Stomach smooth muscle (tissue), 2 donors: Measurements from ENCODE around the gene CHIT1.
A peak's percentile ranks its signal among the peaks of the same experiment; 100 is the strongest.

ENCODE experiments used
- H3K27ac ChIP-seq: one replicate; pipeline ENCODE4 v1.7.0; 2013; ENCODE audit warnings: mild to moderate bottlenecking, low read length, inconsistent platforms
- H3K27me3 ChIP-seq, 2 donors: one replicate each; pipeline ENCODE4 v1.7.0; 2013; ENCODE audit warnings: low read length in 2 of 2; ENCODE audit not compliant: insufficient read depth in 2 of 2, control insufficient read depth in 1 of 2
- H3K36me3 ChIP-seq, 2 donors: one replicate each; pipeline ENCODE4 v1.7.0; 2013; ENCODE audit warnings: low read length in 2 of 2; ENCODE audit not compliant: control insufficient read depth in 2 of 2, insufficient read depth in 2 of 2
- H3K4me1 ChIP-seq: one replicate; pipeline ENCODE4 v1.7.0; 2013; ENCODE audit warnings: low read length; ENCODE audit not compliant: control insufficient read depth, insufficient read depth
- H3K4me3 ChIP-seq, 2 donors: one replicate each; pipeline ENCODE4 v1.7.0; 2013; ENCODE audit warnings: low read length in 2 of 2
- H3K9ac ChIP-seq, 2 donors: one replicate each; pipeline ENCODE4 v1.7.0; 2013; ENCODE audit warnings: low read length in 2 of 2, mild to moderate bottlenecking in 1 of 2
- H3K9me3 ChIP-seq, 2 donors: one replicate each; pipeline ENCODE4 v1.7.0; 2013; ENCODE audit warnings: low read length in 2 of 2; ENCODE audit not compliant: control insufficient read depth in 2 of 2
- donor health status: healthy.
- donor health status: Pancreatic carcinoma.

Gene CHIT1

DNA sequence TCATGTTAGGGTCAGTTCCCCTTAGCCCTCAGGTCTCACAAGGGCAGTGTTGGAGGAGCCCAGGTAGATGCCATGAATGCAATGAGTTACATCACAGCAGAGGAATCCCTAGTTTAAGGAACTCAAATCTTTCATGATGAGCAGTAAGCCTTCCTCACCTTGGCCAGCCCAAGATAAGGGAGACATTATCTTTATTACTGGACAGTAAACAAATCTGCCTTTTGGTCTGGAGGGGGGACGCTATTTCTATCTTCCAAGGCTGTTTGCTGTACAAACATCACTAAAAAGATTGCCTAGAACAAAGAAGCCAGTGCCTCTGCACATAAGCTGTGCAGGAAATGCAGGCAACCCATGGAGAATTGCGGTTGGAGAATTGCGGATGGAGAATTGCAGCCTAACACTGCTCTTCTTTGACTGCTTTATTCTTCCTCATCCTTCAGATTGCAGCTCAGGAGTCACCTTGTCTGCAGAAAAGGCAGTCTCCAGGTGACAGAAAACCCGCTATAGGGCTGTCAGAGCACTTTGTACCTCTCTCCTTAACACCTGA, 40.7 kb downstream of the CHIT1 start:
- no peak overlapping the region for H3K27ac ChIP-seq
- H3K4me3 ChIP-seq, result no peak overlapping the region
- H3K36me3 ChIP-seq, result no peaks in the 10 kb centered on the region
- H3K9ac ChIP-seq, result no peak overlapping the region
- H3K9me3 ChIP-seq, result no peaks in the 10 kb centered on the region
- no peaks in the 10 kb centered on the region for H3K27me3 ChIP-seq
- no peaks in the 10 kb centered on the region for H3K4me1 ChIP-seq

DNA sequence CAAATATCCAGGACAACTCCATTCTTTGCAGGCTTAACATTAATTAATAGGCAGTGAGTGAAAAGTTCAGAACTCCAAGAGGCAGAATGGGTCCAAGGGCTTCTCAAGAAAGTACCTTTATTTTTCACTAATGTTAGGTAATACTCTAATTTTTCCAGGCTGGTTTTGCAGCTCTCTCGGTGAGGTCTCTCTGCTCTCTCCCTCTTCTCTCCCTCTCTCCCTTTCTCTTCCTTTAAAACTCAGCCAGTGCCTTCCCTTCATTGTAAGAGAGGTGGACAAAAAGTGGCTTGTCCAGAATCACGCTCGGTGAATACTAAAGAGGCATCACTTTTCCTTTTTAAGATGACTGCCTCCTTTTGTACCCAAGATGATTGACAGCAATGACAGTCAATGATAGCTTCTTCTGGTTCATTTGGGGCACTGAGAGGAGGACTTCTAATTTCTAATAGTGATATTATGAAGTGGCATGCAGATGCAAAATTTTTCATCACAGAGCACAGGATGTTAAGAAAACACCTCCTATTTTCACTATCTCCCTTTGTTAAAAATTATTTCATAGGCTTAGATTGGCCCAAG, 41.7 kb downstream of the CHIT1 start:
- no peaks in the 10 kb centered on the region for H3K27me3 ChIP-seq
- peak overlapping the region in 1 of 2 donors; percentile 29 for H3K9ac ChIP-seq
- H3K27ac ChIP-seq, result no peak overlapping the region
- no peak overlapping the region for H3K4me3 ChIP-seq
- no peaks in the 10 kb centered on the region for H3K36me3 ChIP-seq
- no peaks in the 10 kb centered on the region for H3K4me1 ChIP-seq
- H3K9me3 ChIP-seq, result no peaks in the 10 kb centered on the region

DNA sequence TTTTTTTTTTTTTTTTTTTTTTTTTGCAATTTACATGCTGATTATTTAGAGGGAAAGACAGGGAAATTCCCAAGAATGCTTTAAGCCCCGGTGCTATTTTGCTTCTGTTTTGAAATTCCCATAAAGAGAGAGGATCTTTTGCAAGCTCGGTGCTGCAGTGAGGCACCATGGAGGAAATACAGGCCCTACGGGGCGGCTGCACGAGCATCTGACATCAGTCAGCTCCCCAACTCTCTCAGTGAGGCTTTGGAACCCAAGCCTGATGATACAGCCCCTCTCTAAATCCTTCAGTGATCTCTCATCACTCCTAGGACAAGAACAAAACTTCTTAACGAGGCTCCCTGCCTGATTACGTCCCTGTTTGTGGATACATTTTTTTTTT, 42.2 kb downstream of the CHIT1 start:
- Histone ChIP-seq H3K9me3 (no peaks in the 10 kb centered on the region), H3K27ac (no peak overlapping the region), H3K4me3 (no peak overlapping the region), H3K9ac (peak overlapping the region in 1 of 2 donors; percentile 29), H3K36me3 (no peaks in the 10 kb centered on the region), H3K4me1 (no peaks in the 10 kb centered on the region), H3K27me3 (no peaks in the 10 kb centered on the region)

DNA sequence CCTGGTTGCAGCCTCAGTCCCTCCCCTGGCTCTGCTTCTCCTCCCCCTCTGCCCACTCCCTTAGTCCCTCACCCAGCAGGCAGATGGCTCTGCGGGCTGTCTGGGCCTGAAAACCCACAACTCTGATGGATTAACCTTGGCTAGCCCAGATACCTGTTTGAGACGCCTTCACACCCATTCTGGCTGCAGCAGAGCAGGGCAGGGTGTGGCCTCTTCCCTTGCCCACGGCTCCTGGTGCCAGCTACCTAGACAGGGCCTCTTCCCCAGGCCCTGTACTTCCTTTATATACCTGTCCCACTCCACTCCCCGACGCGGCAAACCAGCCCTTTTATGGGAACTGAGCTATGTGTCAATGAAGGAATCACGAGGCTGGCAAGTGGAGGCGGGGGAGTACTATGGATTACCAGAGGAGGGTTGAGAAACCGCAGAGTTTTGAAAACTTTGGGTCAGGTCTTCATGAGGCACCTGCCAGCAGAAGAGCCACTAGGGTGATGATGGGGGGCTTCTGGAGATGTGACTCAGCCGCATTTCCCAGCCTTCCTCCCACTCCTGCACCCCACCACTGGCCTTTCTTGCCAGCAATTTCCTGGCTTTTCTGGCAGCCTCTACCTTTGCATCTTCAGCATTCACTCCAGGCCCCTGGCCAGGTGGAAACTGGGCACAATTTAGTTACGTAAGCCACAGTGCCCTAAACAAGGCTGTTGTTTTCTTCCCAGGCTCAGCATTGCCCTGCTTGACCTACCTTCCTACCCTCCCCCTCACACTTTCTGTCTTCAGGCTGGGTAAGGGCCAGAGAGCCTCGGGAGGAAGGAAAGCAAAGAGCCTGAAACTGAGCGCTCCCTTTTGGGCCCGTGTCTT, 42.8 kb downstream of the CHIT1 start, which contains the start of gene CHI3L1:
TSS of gene CHI3L1 (minus strand) at position 259 of the 858 bp plus-strand sequence. CDS start at position 178, 81 bp downstream.
- H3K9me3 ChIP-seq, result no peaks in the 10 kb centered on the region
- no peak within 1 kb of the TSS for H3K27ac ChIP-seq
- H3K36me3 ChIP-seq, result no peaks in the 10 kb centered on the region
- H3K27me3 ChIP-seq, result no peaks in the 10 kb centered on the region
- no peak within 1 kb of the TSS for H3K4me3 ChIP-seq
- H3K9ac ChIP-seq, result peak within 1 kb of the TSS in 1 of 2 donors; percentile 29
- no peaks in the 10 kb centered on the region for H3K4me1 ChIP-seq

DNA sequence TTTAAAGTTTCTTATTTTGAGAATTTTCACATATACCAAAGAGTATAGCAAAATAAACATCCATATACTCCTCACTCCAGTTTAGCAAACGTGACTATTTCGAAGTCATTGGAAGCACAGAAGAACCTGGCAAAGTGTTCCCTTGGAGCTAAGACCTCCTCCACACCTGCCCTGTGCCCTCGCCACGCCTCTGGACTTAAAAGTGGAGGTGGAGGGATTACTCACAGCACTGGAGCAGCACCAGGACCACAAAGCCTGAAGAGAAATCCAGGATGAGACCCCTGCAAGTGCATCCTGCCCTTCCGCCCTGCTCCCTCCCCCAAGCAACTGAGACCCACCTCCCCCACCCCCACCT, 43.4 kb downstream of the CHIT1 start:
- Histone ChIP-seq H3K9ac (no peak overlapping the region), H3K27ac (no peak overlapping the region), H3K9me3 (no peaks in the 10 kb centered on the region), H3K27me3 (no peaks in the 10 kb centered on the region), H3K36me3 (no peaks in the 10 kb centered on the region), H3K4me1 (no peaks in the 10 kb centered on the region), H3K4me3 (no peak overlapping the region)

DNA sequence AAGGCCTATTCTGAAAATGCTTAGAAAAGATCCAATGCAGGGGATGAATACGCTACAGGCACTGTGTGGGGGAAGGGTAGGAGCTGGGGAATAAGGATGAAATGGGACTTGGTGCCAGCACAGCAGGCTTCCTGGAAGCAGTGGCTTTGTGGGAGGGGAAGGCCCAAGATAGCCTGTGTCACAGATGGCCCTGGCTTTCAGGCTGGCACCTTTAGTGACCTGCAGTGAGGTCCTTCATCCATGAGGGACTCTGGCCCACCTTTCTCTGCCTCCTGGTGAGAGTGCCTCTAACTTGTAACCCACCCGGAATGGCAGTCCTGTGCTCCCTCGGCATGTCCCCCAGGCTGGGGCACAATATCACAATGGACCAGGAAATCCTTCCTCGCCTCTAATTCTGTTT, 43.9 kb downstream of the CHIT1 start:
- Histone ChIP-seq H3K9ac (no peak overlapping the region), H3K27ac (no peak overlapping the region), H3K4me1 (no peaks in the 10 kb centered on the region), H3K4me3 (no peak overlapping the region), H3K27me3 (no peaks in the 10 kb centered on the region), H3K36me3 (no peaks in the 10 kb centered on the region), H3K9me3 (no peaks in the 10 kb centered on the region)

DNA sequence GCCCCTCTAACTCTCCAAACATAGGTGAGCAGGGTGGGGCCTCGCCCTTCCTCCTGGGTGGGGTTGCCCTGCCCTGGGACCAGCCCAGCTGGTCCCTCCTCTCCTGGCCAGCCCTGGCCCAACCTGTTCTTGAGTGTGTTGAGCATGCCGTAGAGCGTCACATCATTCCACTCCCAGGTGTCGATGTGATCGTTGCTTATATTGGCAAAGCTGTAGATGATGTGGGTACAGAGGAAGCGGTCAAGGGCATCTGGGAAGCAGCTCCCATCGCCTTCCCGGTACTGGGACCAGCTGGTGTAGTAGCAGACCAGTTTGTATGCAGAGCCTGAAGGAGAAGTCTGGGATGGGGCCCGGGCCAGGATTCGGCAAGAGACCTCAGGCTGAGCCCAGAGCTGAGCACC, 44.4 kb downstream of the CHIT1 start:
- Histone ChIP-seq H3K9ac (no peak overlapping the region), H3K27me3 (no peaks in the 10 kb centered on the region), H3K27ac (no peak overlapping the region), H3K4me3 (no peak overlapping the region), H3K36me3 (no peaks in the 10 kb centered on the region), H3K9me3 (no peaks in the 10 kb centered on the region), H3K4me1 (no peaks in the 10 kb centered on the region)

DNA sequence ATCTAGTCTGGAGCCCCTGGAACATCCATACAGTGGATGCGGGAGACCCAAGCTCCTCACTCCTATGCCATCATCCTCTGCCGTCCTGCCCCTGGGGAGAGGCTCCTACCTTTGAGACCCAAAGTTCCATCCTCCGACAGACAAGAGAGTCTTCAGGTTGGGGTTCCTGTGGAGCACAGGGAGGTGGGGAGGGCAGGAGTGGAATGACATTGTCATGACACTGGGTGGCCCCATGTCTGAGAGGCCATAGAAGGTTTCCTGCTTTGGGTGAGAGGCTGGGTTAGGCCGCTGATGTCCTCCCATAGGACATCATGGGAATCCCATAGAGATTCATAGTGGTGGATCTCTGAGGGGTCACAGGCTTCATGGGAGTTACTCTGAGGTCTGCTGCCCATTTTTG, 45.0 kb downstream of the CHIT1 start:
- Histone ChIP-seq H3K36me3 (no peaks in the 10 kb centered on the region), H3K9ac (no peak overlapping the region), H3K4me1 (no peaks in the 10 kb centered on the region), H3K9me3 (no peaks in the 10 kb centered on the region), H3K4me3 (no peak overlapping the region), H3K27ac (no peak overlapping the region), H3K27me3 (no peaks in the 10 kb centered on the region)

DNA sequence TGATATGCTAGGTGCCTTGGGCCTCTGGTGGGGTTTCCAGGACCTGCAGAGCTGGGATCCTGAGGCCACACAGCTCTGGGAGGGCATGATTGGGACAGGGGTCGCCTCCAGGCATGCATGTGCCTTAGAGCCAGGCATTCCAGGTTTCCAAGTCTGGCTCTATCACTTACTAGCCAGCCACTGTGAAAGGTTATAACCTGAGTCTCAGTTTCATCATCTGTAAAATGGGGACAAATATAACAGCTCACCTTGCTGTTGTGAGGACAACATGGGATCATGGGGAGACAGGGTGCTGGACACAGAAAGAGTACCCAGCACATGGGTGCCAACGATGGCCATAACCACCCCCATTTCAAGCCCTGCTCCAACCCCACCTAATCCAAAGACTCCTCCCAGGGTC, 45.6 kb downstream of the CHIT1 start:
- H3K4me3 ChIP-seq, result no peak overlapping the region
- H3K9me3 ChIP-seq, result no peaks in the 10 kb centered on the region
- H3K36me3 ChIP-seq, result no peaks in the 10 kb centered on the region
- H3K27me3 ChIP-seq, result no peaks in the 10 kb centered on the region
- no peaks in the 10 kb centered on the region for H3K4me1 ChIP-seq
- no peak overlapping the region for H3K9ac ChIP-seq
- no peak overlapping the region for H3K27ac ChIP-seq

DNA sequence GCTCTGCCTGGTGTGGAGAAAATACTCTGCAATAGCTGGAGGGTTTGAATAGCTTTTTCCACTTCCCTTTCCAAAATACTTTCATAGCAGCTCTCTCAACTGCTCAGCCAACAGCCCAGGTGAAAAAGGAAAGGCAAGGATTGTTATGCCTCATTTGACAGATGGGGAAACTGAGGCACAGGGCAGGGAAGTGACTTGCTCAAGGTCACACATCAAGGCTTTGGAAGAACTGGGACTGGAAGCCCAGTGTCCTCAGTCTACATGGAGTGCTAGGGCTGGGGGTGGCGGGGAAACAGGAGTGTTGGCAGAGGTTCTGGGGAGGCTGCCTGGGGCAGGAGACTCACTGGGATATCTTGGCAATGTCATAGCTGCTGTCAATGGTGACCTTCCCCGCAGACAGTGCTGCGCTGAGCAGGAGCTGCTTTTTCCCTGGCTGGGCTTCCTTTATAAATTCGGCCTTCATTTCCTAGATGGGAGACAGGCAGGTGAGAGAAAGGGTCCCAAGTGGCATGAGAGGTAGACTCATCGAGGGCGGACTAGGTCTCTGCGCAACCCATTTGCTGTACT, 47.0 kb downstream of the CHIT1 start:
- H3K27ac ChIP-seq, result no peak overlapping the region
- H3K4me3 ChIP-seq, result no peak overlapping the region
- H3K9me3 ChIP-seq, result no peaks in the 10 kb centered on the region

More for the DNA sequence above, 47.0 kb downstream of the CHIT1 start:
- Histone ChIP-seq H3K9ac (no peak overlapping the region), H3K36me3 (no peaks in the 10 kb centered on the region), H3K27me3 (no peaks in the 10 kb centered on the region), H3K4me1 (no peaks in the 10 kb centered on the region)
